ENCODE measurements around the gene RPP21.

- TF ChIP-seq CTCF (IDR thresholded peaks at IDR 0.05): no peak
- no peak for TF ChIP-seq ZFX (IDR thresholded peaks at IDR 0.05; ENCODE audit: borderline replicate concordance)
Observed at GRCh38 chr6:30311101-30311500, 33.9 kb upstream of the RPP21 start.
